Measurements from ENCODE around the gene ZNF343.

Gene ZNF343

GRCh38 chr20:2520617-2521016 lies 11.9 kb upstream of the ZNF343 start:
- DNase-seq (ENCODE audit: low read depth), result no peak
- no peak overlapping the region for H3K4me3 ChIP-seq (ENCODE audit: low read length)
- TF ChIP-seq CTCF (conservative IDR thresholded peaks at IDR 0.05; ENCODE audit: low read length), result no peak

- no peak for TF ChIP-seq CTCF (conservative IDR thresholded peaks at IDR 0.05; ENCODE audit: low read length)
- DNase-seq (ENCODE audit: low read depth), result peak; percentile 27
Measured at GRCh38 chr20:2519115-2519809, 10.5 kb upstream of the ZNF343 start.

GRCh38 chr20:2518558-2518957 lies 9.8 kb upstream of the ZNF343 start:
- TF ChIP-seq CTCF (conservative IDR thresholded peaks at IDR 0.05; ENCODE audit: low read length), result no peak
- no peak for DNase-seq (ENCODE audit: low read depth)
- H3K4me3 ChIP-seq (ENCODE audit: low read length), result no peak overlapping the region

More at GRCh38 chr20:2519115-2519809, 10.5 kb upstream of the ZNF343 start:
- no peak overlapping the region for H3K4me3 ChIP-seq (ENCODE audit: low read length)

- H3K4me3 ChIP-seq (ENCODE audit: low read length), result no peak overlapping the region
- no peak for TF ChIP-seq CTCF (conservative IDR thresholded peaks at IDR 0.05; ENCODE audit: low read length)
- DNase-seq (ENCODE audit: low read depth), result no peak
Measured at GRCh38 chr20:2518096-2518495, 9.4 kb upstream of the ZNF343 start.

GRCh38 chr20:2516399-2516798 lies 7.7 kb upstream of the ZNF343 start:
- no peak for DNase-seq (ENCODE audit: low read depth)
- TF ChIP-seq CTCF (conservative IDR thresholded peaks at IDR 0.05; ENCODE audit: low read length), result no peak
- no peak overlapping the region for H3K4me3 ChIP-seq (ENCODE audit: low read length)

- DNase-seq (ENCODE audit: low read depth), result peak; percentile 36
- no peak overlapping the region for H3K4me3 ChIP-seq (ENCODE audit: low read length)
- TF ChIP-seq CTCF (conservative IDR thresholded peaks at IDR 0.05; ENCODE audit: low read length), result no peak
Measured at GRCh38 chr20:2515203-2515602, 6.5 kb upstream of the ZNF343 start.

GRCh38 chr20:2509794-2510193 lies 1.1 kb upstream of the ZNF343 start:
- peak overlapping the region; percentile 89; the same call in 1 of the 2 replicates for H3K4me3 ChIP-seq (ENCODE audit: low read length)
- DNase-seq (ENCODE audit: low read depth), result no peak
- TF ChIP-seq CTCF (conservative IDR thresholded peaks at IDR 0.05; ENCODE audit: low read length), result no peak

All from AG10803 (cell line).